Endothelial cell (in vitro differentiated cells): ENCODE results near the gene CXCL6. TPM values are rescaled to one million over a fixed set of nuclear protein-coding genes. Genes with fewer than 3 reads are reported as not detected.
A peak's percentile ranks its signal among the peaks of the same experiment; 100 is the strongest.

Experiments
- DNase-seq: peaks from one replicate; pipeline ENCODE4 v3.0.0; 2021; ENCODE audit warnings: low spot score
- H3K27ac Mint-ChIP-seq: one replicate; pipeline ENCODE4 v1.8.0; 2021; ENCODE audit warnings: mixed read lengths, inconsistent platforms; ENCODE audit not compliant: unreplicated experiment
- H3K27me3 Mint-ChIP-seq: one replicate; pipeline ENCODE4 v1.8.0; 2021; ENCODE audit warnings: mild to moderate bottlenecking, moderate library complexity, mixed read lengths, inconsistent platforms; ENCODE audit not compliant: unreplicated experiment
- H3K36me3 Mint-ChIP-seq: one replicate; pipeline ENCODE4 v1.8.0; 2021; ENCODE audit warnings: mild to moderate bottlenecking, low read depth, mixed read lengths, inconsistent platforms; ENCODE audit not compliant: unreplicated experiment
- H3K4me1 Mint-ChIP-seq: one replicate; pipeline ENCODE4 v1.8.0; 2021; ENCODE audit warnings: mild to moderate bottlenecking, mixed read lengths, inconsistent platforms; ENCODE audit not compliant: unreplicated experiment
- H3K4me3 Mint-ChIP-seq: one replicate; pipeline ENCODE4 v1.8.0; 2021; ENCODE audit warnings: mild to moderate bottlenecking, mixed read lengths, inconsistent platforms; ENCODE audit not compliant: unreplicated experiment
- H3K9me3 Mint-ChIP-seq: one replicate; pipeline ENCODE4 v1.8.0; 2021; ENCODE audit warnings: mixed read lengths, inconsistent platforms; ENCODE audit not compliant: unreplicated experiment
- total RNA-seq: library from RNA; stranded (reverse); fragmentation: NEBNext Ultra II Directional; extraction: Animal tissue kit (Norgen Biotek cat#: 25700); gene quantifications from one replicate; pipeline ENCODE4 v1.2.1, GENCODE V29; 2021; ENCODE audit not compliant: unreplicated experiment
- TF ChIP-seq, protein P1 (sequence below): fragments of 200-600 bp; sonication (generic); IDR thresholded peaks from one replicate; pipeline ENCODE4 v1.5.0; 2021; ENCODE audit warnings: antibody characterized with exemption; ENCODE audit not compliant: unreplicated experiment

The CXCL6 gene
- total RNA-seq, 1 donor from 2014 or later, result 0.15 TPM

GRCh38 chr4:73869130-73870055, 32.9 kb downstream of the CXCL6 start, which contains the start of gene CXCL1:
CXCL1 (plus strand) TSS chr4:73869393; CDS start chr4:73869471, 78 bp downstream.
- TF ChIP-seq, protein P1, sequence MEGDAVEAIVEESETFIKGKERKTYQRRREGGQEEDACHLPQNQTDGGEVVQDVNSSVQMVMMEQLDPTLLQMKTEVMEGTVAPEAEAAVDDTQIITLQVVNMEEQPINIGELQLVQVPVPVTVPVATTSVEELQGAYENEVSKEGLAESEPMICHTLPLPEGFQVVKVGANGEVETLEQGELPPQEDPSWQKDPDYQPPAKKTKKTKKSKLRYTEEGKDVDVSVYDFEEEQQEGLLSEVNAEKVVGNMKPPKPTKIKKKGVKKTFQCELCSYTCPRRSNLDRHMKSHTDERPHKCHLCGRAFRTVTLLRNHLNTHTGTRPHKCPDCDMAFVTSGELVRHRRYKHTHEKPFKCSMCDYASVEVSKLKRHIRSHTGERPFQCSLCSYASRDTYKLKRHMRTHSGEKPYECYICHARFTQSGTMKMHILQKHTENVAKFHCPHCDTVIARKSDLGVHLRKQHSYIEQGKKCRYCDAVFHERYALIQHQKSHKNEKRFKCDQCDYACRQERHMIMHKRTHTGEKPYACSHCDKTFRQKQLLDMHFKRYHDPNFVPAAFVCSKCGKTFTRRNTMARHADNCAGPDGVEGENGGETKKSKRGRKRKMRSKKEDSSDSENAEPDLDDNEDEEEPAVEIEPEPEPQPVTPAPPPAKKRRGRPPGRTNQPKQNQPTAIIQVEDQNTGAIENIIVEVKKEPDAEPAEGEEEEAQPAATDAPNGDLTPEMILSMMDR, result no peak
- Mint-ChIP-seq H3K36me3 (no peaks in the 10 kb centered on the region), H3K9me3 (no peaks in the 10 kb centered on the region), H3K27me3 (peaks cover 8% of the 10 kb centered on the region), H3K27ac (peak within 1 kb of the TSS; percentile 49), H3K4me3 (peak within 1 kb of the TSS; percentile 94), H3K4me1 (peaks cover 38% of the 10 kb centered on the region)
- peak; percentile 54 for DNase-seq

GRCh38 chr4:73870260-73870659, 33.8 kb downstream of the CXCL6 start:
- TF ChIP-seq, protein P1, result no peak
- Mint-ChIP-seq H3K4me3 (no peak overlapping the region), H3K27ac (no peak overlapping the region), H3K27me3 (peaks cover 8% of the 10 kb centered on the region), H3K9me3 (no peaks in the 10 kb centered on the region), H3K36me3 (no peaks in the 10 kb centered on the region), H3K4me1 (peaks cover 41% of the 10 kb centered on the region)
- no peak for DNase-seq

DNA sequence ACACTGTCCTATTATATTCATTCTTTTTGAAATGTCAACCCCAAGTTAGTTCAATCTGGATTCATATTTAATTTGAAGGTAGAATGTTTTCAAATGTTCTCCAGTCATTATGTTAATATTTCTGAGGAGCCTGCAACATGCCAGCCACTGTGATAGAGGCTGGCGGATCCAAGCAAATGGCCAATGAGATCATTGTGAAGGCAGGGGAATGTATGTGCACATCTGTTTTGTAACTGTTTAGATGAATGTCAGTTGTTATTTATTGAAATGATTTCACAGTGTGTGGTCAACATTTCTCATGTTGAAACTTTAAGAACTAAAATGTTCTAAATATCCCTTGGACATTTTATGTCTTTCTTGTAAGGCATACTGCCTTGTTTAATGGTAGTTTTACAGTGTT, 34.3 kb downstream of the CXCL6 start:
- H3K4me3 Mint-ChIP-seq, result no peak overlapping the region
- peaks cover 41% of the 10 kb centered on the region for H3K4me1 Mint-ChIP-seq
- H3K36me3 Mint-ChIP-seq, result no peaks in the 10 kb centered on the region
- peaks cover 8% of the 10 kb centered on the region for H3K27me3 Mint-ChIP-seq
- H3K9me3 Mint-ChIP-seq, result no peaks in the 10 kb centered on the region
- no peak for DNase-seq
- TF ChIP-seq, protein P1, result no peak
- H3K27ac Mint-ChIP-seq, result no peak overlapping the region

DNA sequence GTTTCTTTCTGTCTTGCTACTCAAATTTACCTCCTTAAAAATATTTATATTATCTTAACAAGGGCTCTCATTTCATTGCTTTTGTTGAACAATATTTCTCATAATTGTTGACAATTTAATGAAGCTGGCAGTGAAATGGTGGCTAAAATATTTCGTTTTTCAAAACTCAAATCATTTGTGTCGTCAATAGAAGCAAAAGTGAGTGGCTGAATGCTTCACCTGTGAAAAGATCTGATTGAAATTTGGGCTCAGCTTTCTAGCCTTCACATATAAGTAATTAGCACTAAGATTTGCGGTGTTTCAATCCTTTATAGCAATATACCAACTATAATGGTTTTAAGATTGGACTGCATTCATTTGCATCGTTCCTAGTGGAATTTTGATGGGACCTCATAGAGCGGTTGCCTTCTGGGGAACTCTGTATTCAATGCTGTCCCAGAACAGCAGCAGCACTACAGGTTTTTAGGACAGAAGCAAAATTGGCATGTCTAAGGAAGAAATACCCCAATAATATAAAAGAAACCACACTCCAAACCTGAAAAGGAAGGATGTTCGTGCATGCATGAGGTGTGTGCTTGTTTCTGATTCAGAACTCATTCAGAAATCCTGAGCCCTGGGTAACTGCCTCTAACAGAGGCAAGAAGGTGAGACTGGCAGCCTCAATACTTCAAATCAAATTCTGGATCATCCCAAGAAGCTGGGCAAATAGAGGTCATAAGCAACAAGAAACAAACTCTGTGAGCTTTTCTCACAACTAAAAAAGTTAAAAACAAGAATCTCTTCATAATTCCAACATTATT, 35.2 kb downstream of the CXCL6 start:
- TF ChIP-seq, protein P1, result no peak
- H3K27ac Mint-ChIP-seq, result no peak overlapping the region
- H3K36me3 Mint-ChIP-seq, result no peaks in the 10 kb centered on the region
- no peaks in the 10 kb centered on the region for H3K9me3 Mint-ChIP-seq
- H3K4me1 Mint-ChIP-seq, result peaks cover 41% of the 10 kb centered on the region
- no peak overlapping the region for H3K4me3 Mint-ChIP-seq
- H3K27me3 Mint-ChIP-seq, result peaks cover 8% of the 10 kb centered on the region
- DNase-seq, result no peak
